GM10266 (cell line): ENCODE data around the gene INTS6L.

Experiments used
- DNase-seq: peaks from one replicate; pipeline ENCODE4 v3.0.0; 2012; ENCODE audit errors: extremely low spot score
- TF ChIP-seq, protein P1 (sequence below): IDR thresholded peaks from 2 replicates; pipeline ENCODE4 v1.5.1; 2012; ENCODE audit warnings: mild to moderate bottlenecking, low read depth; ENCODE audit not compliant: control insufficient read depth, insufficient read depth; ENCODE audit errors: missing control alignments

Gene INTS6L

DNA sequence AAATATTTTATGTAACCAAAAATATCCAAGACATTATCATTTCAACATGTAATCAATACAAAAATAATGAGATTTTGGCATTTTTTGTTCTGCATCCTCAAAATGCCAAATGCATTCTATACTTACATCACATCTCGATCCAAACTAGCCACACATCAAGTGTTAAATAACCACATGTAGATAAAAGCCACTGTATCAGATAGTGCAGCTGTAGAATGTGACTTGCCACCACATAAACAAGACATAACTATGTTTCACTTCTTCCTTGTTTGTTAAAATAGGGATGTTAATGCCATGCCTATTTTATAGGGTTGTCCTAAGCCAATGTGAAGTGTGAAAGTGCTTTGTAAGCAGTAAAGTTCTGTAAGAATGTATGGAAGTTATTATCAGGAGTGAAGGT, 20.9 kb downstream of the INTS6L start:
- TF ChIP-seq, protein P1, sequence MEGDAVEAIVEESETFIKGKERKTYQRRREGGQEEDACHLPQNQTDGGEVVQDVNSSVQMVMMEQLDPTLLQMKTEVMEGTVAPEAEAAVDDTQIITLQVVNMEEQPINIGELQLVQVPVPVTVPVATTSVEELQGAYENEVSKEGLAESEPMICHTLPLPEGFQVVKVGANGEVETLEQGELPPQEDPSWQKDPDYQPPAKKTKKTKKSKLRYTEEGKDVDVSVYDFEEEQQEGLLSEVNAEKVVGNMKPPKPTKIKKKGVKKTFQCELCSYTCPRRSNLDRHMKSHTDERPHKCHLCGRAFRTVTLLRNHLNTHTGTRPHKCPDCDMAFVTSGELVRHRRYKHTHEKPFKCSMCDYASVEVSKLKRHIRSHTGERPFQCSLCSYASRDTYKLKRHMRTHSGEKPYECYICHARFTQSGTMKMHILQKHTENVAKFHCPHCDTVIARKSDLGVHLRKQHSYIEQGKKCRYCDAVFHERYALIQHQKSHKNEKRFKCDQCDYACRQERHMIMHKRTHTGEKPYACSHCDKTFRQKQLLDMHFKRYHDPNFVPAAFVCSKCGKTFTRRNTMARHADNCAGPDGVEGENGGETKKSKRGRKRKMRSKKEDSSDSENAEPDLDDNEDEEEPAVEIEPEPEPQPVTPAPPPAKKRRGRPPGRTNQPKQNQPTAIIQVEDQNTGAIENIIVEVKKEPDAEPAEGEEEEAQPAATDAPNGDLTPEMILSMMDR = no peak
- no peak for DNase-seq

DNA sequence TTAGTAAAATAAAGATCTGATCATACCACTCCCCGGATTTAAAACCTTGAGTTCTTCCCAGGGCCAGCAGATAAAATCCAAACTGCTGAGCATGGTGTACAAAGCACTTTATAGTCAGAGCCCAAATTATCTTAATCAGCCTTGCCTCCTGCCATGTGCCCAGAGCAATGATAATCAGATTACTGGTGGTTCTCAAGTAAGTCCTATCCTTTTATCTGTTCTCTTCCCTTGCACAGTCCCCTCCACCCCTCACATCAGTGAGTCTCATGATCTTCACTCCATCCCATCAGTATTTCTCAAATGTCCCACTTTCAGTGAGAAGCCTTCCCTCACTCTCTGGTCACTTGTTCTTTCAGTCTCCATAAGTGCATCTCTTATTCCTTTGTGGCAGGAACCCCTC, 22.7 kb downstream of the INTS6L start:
- TF ChIP-seq, protein P1 = no peak
- no peak for DNase-seq

DNA sequence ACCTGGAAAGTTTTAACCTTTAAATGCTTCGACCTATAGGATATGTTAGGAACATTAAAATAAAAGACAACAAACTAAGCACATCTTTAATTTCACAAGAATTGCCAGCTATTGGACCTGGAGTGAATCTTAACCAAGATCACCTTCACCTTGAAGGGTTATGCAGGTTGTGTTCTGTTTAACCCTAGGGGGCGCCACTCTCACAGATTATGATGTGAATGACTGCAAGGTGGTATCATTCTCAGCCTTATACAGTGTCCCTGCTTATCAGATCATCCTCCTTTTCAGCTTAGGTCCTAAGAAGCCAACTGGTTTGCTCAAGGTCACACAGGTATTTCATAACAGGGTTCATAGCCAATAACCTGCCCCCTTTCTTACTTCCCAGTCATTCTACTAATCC, 23.5 kb downstream of the INTS6L start:
- peak; percentile 4 for DNase-seq
- TF ChIP-seq, protein P1 = peak; percentile 44

DNA sequence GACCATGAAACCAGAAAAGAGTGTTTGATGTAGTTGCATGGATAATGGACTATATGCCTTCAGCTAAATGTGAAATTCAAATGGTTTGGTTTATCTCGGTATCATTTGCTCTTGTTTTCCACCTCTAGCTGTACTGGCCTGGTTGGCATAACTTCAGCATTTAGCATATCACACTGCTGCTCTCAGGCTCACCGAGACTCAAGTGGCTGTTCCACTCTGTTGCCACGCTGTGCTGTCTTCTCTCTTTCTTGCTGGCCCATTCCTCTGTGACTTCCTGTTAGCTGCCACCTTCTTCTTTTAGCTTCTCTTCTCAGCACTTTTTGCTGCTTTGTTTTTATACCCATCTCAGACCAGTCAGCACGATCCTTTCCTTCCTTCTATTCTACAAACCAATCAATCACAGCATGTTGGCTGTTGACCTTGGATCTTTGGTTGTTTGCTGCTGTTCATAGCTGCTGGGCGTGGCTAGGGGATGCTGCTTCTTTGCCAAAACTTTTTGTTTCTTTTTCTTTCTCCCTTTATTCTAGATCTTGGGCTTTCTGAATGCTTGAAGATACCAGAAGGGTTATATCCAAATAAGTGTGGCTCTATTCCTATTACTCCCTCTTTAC, 24.0 kb downstream of the INTS6L start:
- TF ChIP-seq, protein P1 = no peak
- DNase-seq = no peak

DNA sequence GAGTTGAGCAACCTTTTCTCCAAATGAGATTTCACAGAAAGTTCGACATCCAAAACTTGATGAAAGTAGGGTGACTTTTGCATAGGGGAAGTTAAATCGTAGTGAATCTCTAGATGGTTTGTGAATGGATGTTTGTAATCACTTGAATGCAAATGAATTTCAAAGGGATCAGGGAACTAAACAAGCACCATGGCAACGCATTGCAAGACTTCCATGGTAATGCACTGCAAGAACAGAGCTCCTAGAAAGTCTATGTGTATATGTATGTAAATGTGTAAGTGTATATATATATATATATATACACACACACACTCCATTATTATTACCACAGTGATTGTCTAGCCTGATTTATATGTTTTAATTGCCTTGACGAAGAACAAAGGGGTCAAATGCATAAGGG, 27.3 kb downstream of the INTS6L start:
- no peak for DNase-seq
- TF ChIP-seq, protein P1 = no peak

DNA sequence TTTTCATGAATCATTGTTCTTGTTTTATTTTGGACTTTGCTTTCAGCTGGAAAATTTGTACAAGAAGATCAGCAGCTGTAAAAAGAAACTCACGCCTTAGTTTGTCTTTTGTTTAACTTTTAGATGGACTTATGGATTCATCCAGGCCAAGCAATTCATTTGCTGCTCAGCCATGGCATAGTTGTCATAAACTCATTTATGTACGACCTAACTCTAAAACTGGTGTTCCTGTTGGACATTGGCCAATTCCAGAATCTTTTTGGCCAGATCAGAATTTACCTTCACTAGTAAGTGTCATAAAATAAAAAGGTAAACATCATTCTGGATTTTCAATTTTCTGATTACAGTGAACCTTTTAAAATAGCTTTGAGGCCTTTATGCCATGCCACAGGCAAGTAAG, 29.1 kb downstream of the INTS6L start:
- DNase-seq = no peak
- TF ChIP-seq, protein P1 = no peak

DNA sequence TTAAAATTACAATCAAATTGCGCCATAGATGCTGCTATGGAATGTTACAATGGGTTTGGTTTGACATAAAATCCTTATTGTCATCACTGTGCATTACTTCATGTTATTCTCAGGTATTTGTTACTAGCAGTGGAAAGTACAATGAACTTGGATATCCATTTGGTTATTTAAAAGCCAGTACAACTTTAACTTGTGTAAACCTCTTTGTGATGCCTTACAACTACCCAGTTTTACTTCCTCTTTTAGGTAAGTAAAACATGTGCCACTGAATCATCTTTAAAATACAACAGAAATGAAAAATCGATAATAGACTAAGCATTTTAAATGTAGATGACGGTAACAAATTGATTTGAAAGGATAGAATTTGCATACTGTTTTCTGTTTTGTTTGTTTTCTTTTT, 35.6 kb downstream of the INTS6L start:
- TF ChIP-seq, protein P1 = no peak
- DNase-seq = no peak
